ENCODE results near the gene NHLRC3. TPM values are rescaled to one million over a fixed set of nuclear protein-coding genes. Genes with fewer than 3 reads are reported as not detected.
"Not testable (repeated sequence)": the region's sequence is repeated elsewhere in the genome, so short reads cannot be mapped to it uniquely, and the experiment has no call there.

Gene NHLRC3
- total RNA-seq: 10 to 100 TPM; 20.1 to 21.0 TPM

GRCh38 chr13:39037880-39038568 is at the start of gene NHLRC3, which contains the start of gene PROSER1:
Gene NHLRC3, plus strand, starts transcription at chr13:39038456. Its CDS starts 184 bp downstream, at chr13:39038640.
Gene PROSER1, minus strand, starts transcription at chr13:39038089. Its CDS starts 847 bp downstream, at chr13:39037242.
- WGBS, 2 donors: 0% methylated on average over 10 to 41 of the region's 41 CpGs
- TF ChIP-seq POLR2A (IDR thresholded peaks at IDR 0.05): peak; percentile 5 to 78 (median 72)
- peak in 4 of 7 experiments; percentile 3 to 24 (median 9) for TF ChIP-seq CTCF (IDR thresholded peaks at IDR 0.05)

GRCh38 chr13:38990693-38991092 is 47.6 kb upstream of the NHLRC3 start, which contains the start of gene STOML3:
Gene STOML3, minus strand, starts transcription at chr13:38990831. Its CDS starts 110 bp downstream, at chr13:38990721.
- no peak for DNase-seq
- no peak for ATAC-seq
- intact Hi-C loops (cut with DNase I): no loop called here

More at GRCh38 chr13:39037880-39038568, at the start of gene NHLRC3, which contains the start of gene PROSER1:
- peak; percentile 92 to 96 (median 93) for DNase-seq
- H3K9me3 ChIP-seq: no peaks in the 10 kb centered on the region
- H3K4me1 ChIP-seq: peaks cover 42% of the 10 kb centered on the region
- H3K27ac ChIP-seq: peak within 1 kb of the TSS; percentile 82 to 97 (median 90)
- ATAC-seq: peak; percentile 95
- H3K4me3 ChIP-seq: peak within 1 kb of the TSS; percentile 87 to 92
- no peaks in the 10 kb centered on the region for H3K27me3 ChIP-seq
- no peaks in the 10 kb centered on the region for H3K36me3 ChIP-seq (replicated peaks in 1 of 2; ENCODE audit: insufficient read depth in 1 of 2, low read depth in 2 of 2)
- intact Hi-C loops (cut with DNase I): no loop called here

GRCh38 chr13:38993381-38993780 is 44.9 kb upstream of the NHLRC3 start:
- ATAC-seq (no peak), DNase-seq (no peak)
- 46 to 54% methylated on average over 4 of the region's 4 CpGs for WGBS, 2 donors
- Histone ChIP-seq H3K27me3 (no peaks in the 10 kb centered on the region), H3K4me3 (no peak overlapping the region), H3K36me3 (replicated peaks in 1 of 2; ENCODE audit: insufficient read depth in 1 of 2, low read depth in 2 of 2) (no peaks in the 10 kb centered on the region), H3K27ac (no peak overlapping the region), H3K9me3 (no peaks in the 10 kb centered on the region), H3K4me1 (no peaks in the 10 kb centered on the region)
- no peak for TF ChIP-seq POLR2A (IDR thresholded peaks at IDR 0.05)
- TF ChIP-seq CTCF (IDR thresholded peaks at IDR 0.05): no peak
- intact Hi-C loops (cut with DNase I): no loop called here

More at GRCh38 chr13:38990693-38991092, 47.6 kb upstream of the NHLRC3 start, which contains the start of gene STOML3:
- H3K27ac ChIP-seq: no peak within 1 kb of the TSS
- TF ChIP-seq CTCF (IDR thresholded peaks at IDR 0.05) (no peak), POLR2A (IDR thresholded peaks at IDR 0.05) (no peak)
- H3K4me3 ChIP-seq: no peak within 1 kb of the TSS
- no peaks in the 10 kb centered on the region for H3K4me1 ChIP-seq
- H3K9me3 ChIP-seq: no peaks in the 10 kb centered on the region
- no peaks in the 10 kb centered on the region for H3K27me3 ChIP-seq
- H3K36me3 ChIP-seq (replicated peaks in 1 of 2; ENCODE audit: insufficient read depth in 1 of 2, low read depth in 2 of 2): no peaks in the 10 kb centered on the region

- Histone ChIP-seq H3K27me3 (no peaks in the 10 kb centered on the region), H3K4me1 (no peaks in the 10 kb centered on the region), H3K9me3 (no peaks in the 10 kb centered on the region), H3K4me3 (no peak overlapping the region), H3K27ac (no peak overlapping the region), H3K36me3 (replicated peaks in 1 of 2; ENCODE audit: insufficient read depth in 1 of 2, low read depth in 2 of 2) (no peaks in the 10 kb centered on the region)
- ATAC-seq (no peak), DNase-seq (no peak)
- WGBS, 2 donors: 71% methylated on average over 3 of the region's 3 CpGs
- intact Hi-C loops (cut with DNase I): no loop called here
- TF ChIP-seq CTCF (IDR thresholded peaks at IDR 0.05): no peak
- TF ChIP-seq POLR2A (IDR thresholded peaks at IDR 0.05): no peak
Observed at GRCh38 chr13:38998739-38999138, 39.5 kb upstream of the NHLRC3 start.

- H3K9me3 ChIP-seq; H3K27me3 ChIP-seq; intact Hi-C loops (cut with DNase I); H3K27ac ChIP-seq; H3K4me1 ChIP-seq; H3K4me3 ChIP-seq; ATAC-seq; DNase-seq; H3K36me3 ChIP-seq (replicated peaks in 1 of 2; ENCODE audit: insufficient read depth in 1 of 2, low read depth in 2 of 2): not testable (repeated sequence)
- WGBS, 2 donors: 76 to 91% methylated on average over 13 to 17 of the region's 29 CpGs
Observed at GRCh38 chr13:39006371-39007111, 31.7 kb upstream of the NHLRC3 start.
